ENCODE measurements around the gene PTH1R.

Gene PTH1R

GRCh38 chr3:46942481-46943236 is 65.1 kb downstream of the PTH1R start:
- no peak for DNase-seq

GRCh38 chr3:46943237-46944187 is 66.0 kb downstream of the PTH1R start:
- DNase-seq, result no peak

- no peak for DNase-seq
Observed at GRCh38 chr3:46944191-46944590, 66.7 kb downstream of the PTH1R start.

GRCh38 chr3:46946416-46946815 is 68.9 kb downstream of the PTH1R start:
- DNase-seq, result no peak

GRCh38 chr3:46946856-46947545 is 69.5 kb downstream of the PTH1R start:
- no peak for DNase-seq

- DNase-seq, result no peak
Observed at GRCh38 chr3:46947546-46947901, 70.0 kb downstream of the PTH1R start.

GRCh38 chr3:46947981-46948791 is 70.7 kb downstream of the PTH1R start:
- DNase-seq, result no peak

- no peak for DNase-seq
Observed at GRCh38 chr3:46948830-46949671, 71.5 kb downstream of the PTH1R start.

- DNase-seq, result no peak
Observed at GRCh38 chr3:46950177-46950576, 72.7 kb downstream of the PTH1R start.

GRCh38 chr3:46950650-46951241 is 73.2 kb downstream of the PTH1R start:
- DNase-seq, result no peak

GRCh38 chr3:46952813-46953212 is 75.3 kb downstream of the PTH1R start:
- DNase-seq, result no peak

All from hypothalamus (tissue), 51 donors.